ENCODE results near the gene LDB2. TPM values are rescaled to one million over a fixed set of nuclear protein-coding genes. Genes with fewer than 3 reads are reported as not detected.

LDB2 gene
- total RNA-seq, 2 donors from 2014 or later = not detected

DNA sequence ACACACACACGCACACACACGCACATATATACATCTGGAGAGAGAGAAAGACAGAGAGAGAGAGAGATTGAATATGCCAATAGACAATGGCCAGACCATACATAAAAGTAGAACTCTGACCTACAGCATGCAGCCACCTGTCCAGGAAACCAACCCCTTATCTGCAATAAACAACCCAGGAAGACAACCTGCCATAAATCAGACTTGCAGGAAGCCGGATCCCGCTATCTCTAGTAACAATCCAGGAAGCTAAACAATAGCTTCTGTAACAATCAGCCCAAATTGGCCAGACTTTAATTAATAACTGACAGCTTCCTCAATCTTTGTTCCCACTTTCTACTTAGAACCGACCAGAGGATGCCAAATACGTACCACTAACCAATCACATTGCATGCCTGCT lies 173.2 kb downstream of the LDB2 start:
- Mint-ChIP-seq H3K4me1 (ENCODE audit: low read depth) (no peaks in the 10 kb centered on the region), H3K4me3 (no peak overlapping the region), H3K36me3 (ENCODE audit: insufficient read depth in 2 of 2) (no peaks in the 10 kb centered on the region), H3K27ac (no peak overlapping the region), H3K27me3 (ENCODE audit: low read depth) (peaks cover 7% of the 10 kb centered on the region), H3K9me3 (peaks cover 1 to 10% of the 10 kb centered on the region in 2 donors)
- ATAC-seq (replicated peaks in 1 of 2) (no peak), DNase-seq (no peak)

DNA sequence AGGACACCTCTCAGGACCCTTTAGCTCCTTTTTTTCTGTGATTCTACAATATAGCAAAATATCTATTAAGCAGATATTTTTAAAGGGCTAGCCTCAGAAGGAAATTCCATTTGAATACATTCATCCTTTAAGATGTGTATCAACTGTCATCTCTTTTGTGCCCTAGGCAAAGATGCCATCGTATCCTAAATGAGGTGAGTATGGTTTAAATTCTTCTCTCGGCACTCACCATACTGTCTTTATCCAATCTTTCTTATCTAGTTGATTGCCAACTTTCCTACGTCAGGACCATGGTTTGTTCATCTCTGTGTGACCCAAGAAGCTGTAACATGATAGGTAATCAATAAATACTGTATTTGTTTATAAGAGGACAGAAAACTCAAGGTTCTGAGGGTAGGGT lies 176.0 kb downstream of the LDB2 start:
- ATAC-seq (replicated peaks in 1 of 2) (no peak), DNase-seq (no peak)
- Mint-ChIP-seq H3K4me1 (ENCODE audit: low read depth) (no peaks in the 10 kb centered on the region), H3K36me3 (ENCODE audit: insufficient read depth in 2 of 2) (no peaks in the 10 kb centered on the region), H3K27ac (no peak overlapping the region), H3K9me3 (peaks cover 1 to 10% of the 10 kb centered on the region in 2 donors), H3K4me3 (no peak overlapping the region), H3K27me3 (ENCODE audit: low read depth) (no peaks in the 10 kb centered on the region)

DNA sequence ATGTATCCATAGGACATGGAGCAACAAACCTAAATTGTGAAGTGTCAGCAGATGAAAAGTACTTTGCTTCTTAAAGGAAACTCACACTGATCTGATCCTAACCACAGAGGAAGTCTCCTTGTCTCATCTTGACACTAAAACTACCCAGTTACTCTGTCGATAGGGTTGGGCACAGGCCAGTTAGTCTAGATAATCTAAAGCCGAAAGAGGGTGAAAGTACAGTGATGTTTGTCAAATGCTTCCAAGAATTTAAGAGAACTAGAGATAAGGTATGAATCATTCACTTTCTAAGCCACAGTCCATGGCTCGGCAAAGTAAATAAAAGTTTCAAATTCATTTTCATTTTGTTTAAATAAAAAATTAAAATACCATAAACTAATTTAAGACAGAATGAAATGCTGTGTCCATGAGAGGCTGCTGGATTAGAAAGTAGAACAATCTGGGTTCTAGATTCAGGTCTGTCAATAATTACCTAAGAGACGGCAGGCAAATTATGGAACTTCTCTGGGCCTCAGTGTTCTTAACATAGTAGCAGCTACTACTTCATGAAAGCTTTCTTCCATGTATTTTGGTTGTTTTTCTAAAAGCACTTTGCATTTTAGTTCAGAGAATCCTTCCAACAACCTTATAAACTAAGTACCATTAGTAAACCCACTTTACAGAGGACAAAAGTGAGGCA lies 176.7 kb downstream of the LDB2 start:
- ATAC-seq (replicated peaks in 1 of 2) (no peak), DNase-seq (no peak)
- Mint-ChIP-seq H3K27ac (no peak overlapping the region), H3K9me3 (peaks cover 1 to 10% of the 10 kb centered on the region in 2 donors), H3K4me3 (no peak overlapping the region), H3K36me3 (ENCODE audit: insufficient read depth in 2 of 2) (no peaks in the 10 kb centered on the region), H3K27me3 (ENCODE audit: low read depth) (no peaks in the 10 kb centered on the region), H3K4me1 (ENCODE audit: low read depth) (no peaks in the 10 kb centered on the region)

DNA sequence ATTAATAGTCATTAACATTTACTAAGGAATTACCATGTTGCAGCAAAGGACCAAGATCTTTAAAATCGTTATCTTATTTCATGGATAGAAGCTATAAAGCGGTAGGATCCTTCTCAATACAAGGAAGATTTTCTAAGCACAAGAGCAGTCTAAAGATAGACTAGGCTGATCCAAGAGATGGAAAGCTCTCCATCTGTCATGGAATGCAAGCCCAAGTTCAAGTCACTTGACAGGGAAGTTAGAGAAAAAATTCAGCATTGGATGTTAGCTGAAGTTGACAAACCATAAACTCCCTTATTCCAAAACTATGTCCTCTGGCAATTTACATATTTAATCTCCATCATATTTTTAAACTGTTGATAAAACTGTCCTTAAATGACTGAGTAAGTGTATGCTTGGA lies 177.7 kb downstream of the LDB2 start:
- H3K4me3 Mint-ChIP-seq = no peak overlapping the region
- no peak overlapping the region for H3K27ac Mint-ChIP-seq
- no peaks in the 10 kb centered on the region for H3K27me3 Mint-ChIP-seq (ENCODE audit: low read depth)
- H3K4me1 Mint-ChIP-seq (ENCODE audit: low read depth) = no peaks in the 10 kb centered on the region
- no peaks in the 10 kb centered on the region for H3K36me3 Mint-ChIP-seq (ENCODE audit: insufficient read depth in 2 of 2)
- DNase-seq (no peak), ATAC-seq (replicated peaks in 1 of 2) (no peak)
- peaks cover 1 to 10% of the 10 kb centered on the region in 2 donors for H3K9me3 Mint-ChIP-seq

DNA sequence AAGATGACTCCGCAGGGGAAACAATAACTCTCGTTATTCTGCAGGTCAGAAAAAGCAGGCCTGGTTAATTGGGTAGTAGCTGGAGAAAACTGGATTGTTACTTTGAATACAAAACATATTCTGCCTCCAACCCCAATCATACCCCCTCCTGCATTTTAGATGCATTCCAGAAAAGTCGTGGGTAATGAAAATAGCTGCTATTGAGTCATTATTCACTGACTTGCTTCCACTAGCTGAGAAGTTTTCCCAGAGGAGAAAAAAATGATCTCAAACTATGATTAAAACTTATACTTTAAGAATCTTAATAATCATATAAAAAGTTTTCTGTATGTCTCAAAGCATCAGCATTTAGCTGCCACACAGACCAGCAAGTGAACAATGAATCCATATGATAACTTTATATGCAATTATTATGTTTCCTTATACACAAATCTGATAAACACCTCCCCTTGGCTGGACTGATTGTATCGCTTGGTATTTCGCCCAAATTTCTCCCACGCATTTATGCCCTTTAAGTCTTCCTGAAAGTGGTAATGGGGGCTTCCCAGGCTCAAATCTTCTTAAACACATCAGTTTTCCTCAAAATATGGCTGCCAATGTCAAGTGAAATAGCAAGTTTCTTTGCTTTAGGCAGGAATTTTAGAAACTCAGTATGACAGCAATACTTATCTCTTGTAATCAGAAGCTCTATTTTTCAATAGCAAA lies 181.0 kb downstream of the LDB2 start:
- H3K27me3 Mint-ChIP-seq (ENCODE audit: low read depth) = no peaks in the 10 kb centered on the region

DNA sequence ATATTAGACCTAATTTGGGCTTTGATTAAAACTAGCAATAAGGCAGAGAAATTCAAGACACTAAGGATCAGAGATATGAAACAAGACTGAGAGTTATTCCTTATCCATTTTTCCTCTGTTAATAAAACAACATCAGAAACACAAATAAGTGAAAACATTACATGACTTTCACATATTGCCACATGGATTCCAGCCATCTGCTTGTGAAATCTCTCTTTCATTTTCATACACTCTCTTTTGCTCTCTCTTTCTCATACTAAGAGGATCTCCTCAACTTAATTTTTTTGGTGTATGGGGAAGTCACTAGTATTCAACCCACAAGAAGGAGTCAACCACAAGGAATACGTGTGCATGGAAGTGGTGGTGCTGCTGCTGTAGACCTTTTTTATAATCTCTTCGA lies 183.0 kb downstream of the LDB2 start:
- no peak for DNase-seq
- H3K36me3 Mint-ChIP-seq (ENCODE audit: insufficient read depth in 2 of 2) = no peaks in the 10 kb centered on the region
- peaks cover 7% of the 10 kb centered on the region for H3K27me3 Mint-ChIP-seq (ENCODE audit: low read depth)
- H3K27ac Mint-ChIP-seq = no peak overlapping the region
- no peak overlapping the region for H3K4me3 Mint-ChIP-seq
- no peak for ATAC-seq (replicated peaks in 1 of 2)
- peaks cover 0 to 1% of the 10 kb centered on the region in 2 donors for H3K9me3 Mint-ChIP-seq
- no peaks in the 10 kb centered on the region for H3K4me1 Mint-ChIP-seq (ENCODE audit: low read depth)

More for the DNA sequence above, 181.0 kb downstream of the LDB2 start:
- no peaks in the 10 kb centered on the region for H3K4me1 Mint-ChIP-seq (ENCODE audit: low read depth)
- no peak for ATAC-seq (replicated peaks in 1 of 2)
- H3K36me3 Mint-ChIP-seq (ENCODE audit: insufficient read depth in 2 of 2) = no peaks in the 10 kb centered on the region
- DNase-seq = no peak
- H3K27ac Mint-ChIP-seq = no peak overlapping the region
- H3K9me3 Mint-ChIP-seq = peaks cover 0 to 1% of the 10 kb centered on the region in 2 donors
- H3K4me3 Mint-ChIP-seq = no peak overlapping the region

DNA sequence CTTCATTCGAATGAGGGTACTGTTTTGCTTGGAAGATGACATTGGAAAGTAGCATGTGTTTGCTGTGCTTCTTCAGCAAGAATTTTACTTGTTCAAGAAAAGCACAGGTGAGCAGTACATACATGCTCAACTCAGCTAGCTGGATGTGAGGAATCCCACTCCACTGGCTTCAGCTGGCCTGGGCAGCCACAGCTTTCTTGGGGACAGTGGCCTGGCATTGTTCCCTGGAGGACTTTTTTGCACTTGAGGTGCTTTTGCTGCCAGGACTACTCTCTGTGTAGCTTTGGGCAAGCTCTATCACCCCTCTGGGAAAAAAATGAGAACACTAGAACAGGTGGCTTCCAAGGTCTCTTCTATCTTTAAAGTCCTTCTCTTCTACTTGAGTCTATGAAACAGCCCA lies 184.3 kb downstream of the LDB2 start:
- H3K9me3 Mint-ChIP-seq = peaks cover 0 to 1% of the 10 kb centered on the region in 2 donors
- H3K4me1 Mint-ChIP-seq (ENCODE audit: low read depth) = no peaks in the 10 kb centered on the region
- no peak for ATAC-seq (replicated peaks in 1 of 2)

DNA sequence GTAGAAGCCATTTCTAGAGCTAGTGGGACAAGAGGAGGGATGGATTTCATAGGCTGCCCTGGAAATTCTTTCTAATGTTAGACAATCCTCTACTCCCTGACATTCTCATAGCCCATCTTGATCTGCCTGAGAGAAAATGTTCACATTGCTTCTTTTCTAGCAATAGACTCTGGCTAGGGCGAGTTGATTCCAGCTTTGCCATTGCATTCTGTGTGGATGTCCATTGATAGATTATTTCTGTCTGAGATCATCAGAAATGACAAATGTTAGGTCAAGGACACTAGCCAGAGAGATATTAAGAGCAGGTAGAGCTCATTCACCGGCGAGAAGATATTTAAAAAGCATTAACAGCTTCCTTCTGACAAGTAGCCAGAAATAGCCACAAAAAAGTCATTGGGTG lies 184.7 kb downstream of the LDB2 start:
- ATAC-seq (replicated peaks in 1 of 2) (no peak), DNase-seq (no peak)
- Mint-ChIP-seq H3K4me1 (ENCODE audit: low read depth) (no peaks in the 10 kb centered on the region), H3K9me3 (peaks cover 0 to 1% of the 10 kb centered on the region in 2 donors), H3K4me3 (no peak overlapping the region), H3K36me3 (ENCODE audit: insufficient read depth in 2 of 2) (no peaks in the 10 kb centered on the region), H3K27me3 (ENCODE audit: low read depth) (peaks cover 7% of the 10 kb centered on the region), H3K27ac (no peak overlapping the region)

More for the DNA sequence above, 184.3 kb downstream of the LDB2 start:
- no peaks in the 10 kb centered on the region for H3K36me3 Mint-ChIP-seq (ENCODE audit: insufficient read depth in 2 of 2)
- H3K27me3 Mint-ChIP-seq (ENCODE audit: low read depth) = peaks cover 7% of the 10 kb centered on the region
- no peak overlapping the region for H3K4me3 Mint-ChIP-seq
- H3K27ac Mint-ChIP-seq = no peak overlapping the region
- DNase-seq = no peak

DNA sequence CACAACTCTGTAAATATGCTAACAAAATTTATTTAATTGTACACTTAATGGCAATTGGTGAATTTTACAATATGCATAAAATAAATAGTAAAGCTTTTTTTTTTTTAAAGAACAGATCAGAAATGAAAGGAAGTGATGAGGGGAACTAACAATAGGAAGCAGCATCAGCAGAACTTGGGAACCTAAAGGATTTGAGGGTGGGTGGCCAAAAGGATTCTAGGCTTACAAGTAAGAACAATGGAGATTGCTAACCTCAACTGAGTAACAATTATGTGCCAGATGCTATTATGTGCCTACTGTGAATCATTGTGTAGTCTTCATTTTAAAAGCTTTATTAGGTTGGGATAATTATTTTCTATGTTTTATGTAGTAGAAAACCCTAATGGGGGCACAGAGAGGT lies 185.2 kb downstream of the LDB2 start:
- H3K27me3 Mint-ChIP-seq (ENCODE audit: low read depth) = peaks cover 12% of the 10 kb centered on the region
- no peaks in the 10 kb centered on the region for H3K36me3 Mint-ChIP-seq (ENCODE audit: insufficient read depth in 2 of 2)
- DNase-seq (no peak), ATAC-seq (replicated peaks in 1 of 2) (no peak)
- no peaks in the 10 kb centered on the region for H3K4me1 Mint-ChIP-seq (ENCODE audit: low read depth)
- no peak overlapping the region for H3K27ac Mint-ChIP-seq
- H3K4me3 Mint-ChIP-seq = no peak overlapping the region
- peaks cover 0 to 4% of the 10 kb centered on the region in 2 donors for H3K9me3 Mint-ChIP-seq

DNA sequence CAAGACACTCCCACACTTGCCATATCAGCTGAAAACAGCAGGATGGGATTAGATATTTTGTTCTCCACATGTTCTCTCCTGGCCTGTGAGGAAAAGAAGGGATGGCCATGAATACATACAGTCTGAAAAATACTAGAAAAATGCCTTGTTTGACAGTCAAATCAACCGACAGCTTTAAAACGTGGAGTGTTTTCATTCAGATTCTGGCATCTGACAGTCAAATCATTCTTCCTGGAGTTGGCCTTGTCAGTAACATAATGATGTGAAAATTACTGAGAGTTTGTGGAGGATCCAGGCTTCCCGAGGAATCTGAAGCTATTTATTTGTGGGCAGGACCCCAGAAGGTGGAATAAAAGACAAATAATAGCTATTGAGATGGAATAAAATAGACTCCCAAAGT lies 188.2 kb downstream of the LDB2 start:
- DNase-seq = no peak
- peaks cover 14% of the 10 kb centered on the region for H3K27me3 Mint-ChIP-seq (ENCODE audit: low read depth)
- ATAC-seq (replicated peaks in 1 of 2) = no peak
- H3K4me3 Mint-ChIP-seq = no peak overlapping the region
- peaks cover 0 to 4% of the 10 kb centered on the region in 2 donors for H3K9me3 Mint-ChIP-seq
- H3K4me1 Mint-ChIP-seq (ENCODE audit: low read depth) = no peaks in the 10 kb centered on the region
- no peak overlapping the region for H3K27ac Mint-ChIP-seq
- no peaks in the 10 kb centered on the region for H3K36me3 Mint-ChIP-seq (ENCODE audit: insufficient read depth in 2 of 2)

DNA sequence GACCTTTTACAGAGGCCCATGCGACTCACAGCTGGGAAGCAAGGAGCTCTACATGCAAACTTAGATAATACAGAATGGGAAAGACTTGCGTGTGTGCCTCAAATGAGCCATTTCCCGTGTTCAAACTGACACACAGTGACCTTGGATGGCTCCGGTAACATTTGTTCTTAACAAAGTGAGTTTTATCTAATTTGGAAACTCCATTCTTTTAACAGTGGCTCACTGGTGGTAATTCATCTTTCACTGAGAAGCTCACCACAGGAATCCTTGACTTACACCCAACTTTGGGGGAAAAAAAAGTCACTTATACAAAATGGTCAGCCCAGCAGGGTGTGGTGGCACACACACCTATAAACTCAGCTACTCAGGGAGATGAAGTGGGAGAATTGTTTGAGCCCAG lies 190.6 kb downstream of the LDB2 start:
- no peak for DNase-seq
- Mint-ChIP-seq H3K27ac (no peak overlapping the region), H3K4me3 (no peak overlapping the region), H3K36me3 (ENCODE audit: insufficient read depth in 2 of 2) (no peaks in the 10 kb centered on the region), H3K4me1 (ENCODE audit: low read depth) (no peaks in the 10 kb centered on the region), H3K9me3 (peaks cover 0 to 3% of the 10 kb centered on the region in 2 donors), H3K27me3 (ENCODE audit: low read depth) (peaks cover 14% of the 10 kb centered on the region)
- ATAC-seq (replicated peaks in 1 of 2) = no peak

DNA sequence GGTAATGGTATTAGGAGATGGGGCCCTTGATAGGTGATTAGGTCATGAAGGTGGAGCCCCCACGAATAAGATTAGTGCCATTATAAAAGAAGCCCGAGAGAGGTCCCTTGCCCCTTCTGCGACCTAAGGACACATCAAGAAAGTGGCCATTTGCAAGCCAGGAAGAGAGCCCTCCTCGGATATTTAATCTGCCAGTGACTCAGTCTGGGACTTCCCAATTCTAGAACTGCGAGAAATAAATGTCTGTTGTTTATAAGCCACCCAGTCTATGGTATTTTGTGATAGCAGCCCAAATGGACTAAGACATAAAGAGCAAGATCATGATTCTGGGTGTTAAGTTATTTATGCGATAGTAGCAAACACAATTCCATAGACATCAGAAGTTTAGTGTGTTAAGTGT lies 192.2 kb downstream of the LDB2 start:
- H3K4me1 Mint-ChIP-seq (ENCODE audit: low read depth) = no peaks in the 10 kb centered on the region
- H3K4me3 Mint-ChIP-seq = no peak overlapping the region
- peaks cover 0 to 6% of the 10 kb centered on the region in 2 donors for H3K9me3 Mint-ChIP-seq
- H3K36me3 Mint-ChIP-seq (ENCODE audit: insufficient read depth in 2 of 2) = no peaks in the 10 kb centered on the region
- no peak overlapping the region for H3K27ac Mint-ChIP-seq
- ATAC-seq (replicated peaks in 1 of 2) (no peak), DNase-seq (no peak)
- H3K27me3 Mint-ChIP-seq (ENCODE audit: low read depth) = peaks cover 18% of the 10 kb centered on the region

DNA sequence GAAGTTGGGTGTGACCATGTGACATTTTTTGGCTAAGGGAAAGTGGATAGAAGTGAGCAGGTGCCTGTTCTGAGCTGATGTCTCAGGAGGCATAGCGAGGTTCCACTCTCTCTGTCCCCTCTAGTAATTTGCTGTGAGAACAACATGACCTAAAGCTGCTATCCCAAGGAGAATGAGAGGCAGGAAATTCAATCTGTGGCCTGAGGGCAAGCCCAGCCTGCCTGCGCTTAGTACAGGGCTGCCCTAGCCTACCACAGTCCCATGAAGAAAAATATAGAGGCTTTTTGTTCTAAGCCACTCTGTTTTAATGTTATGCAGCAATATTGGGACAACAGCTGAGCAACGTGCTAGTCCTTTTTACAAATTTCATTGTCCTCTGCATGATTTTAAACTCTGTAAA lies 193.1 kb downstream of the LDB2 start:
- DNase-seq = no peak
- no peak overlapping the region for H3K4me3 Mint-ChIP-seq
- H3K4me1 Mint-ChIP-seq (ENCODE audit: low read depth) = no peaks in the 10 kb centered on the region
- ATAC-seq (replicated peaks in 1 of 2) = no peak
- peaks cover 11% of the 10 kb centered on the region for H3K27me3 Mint-ChIP-seq (ENCODE audit: low read depth)
- no peaks in the 10 kb centered on the region for H3K36me3 Mint-ChIP-seq (ENCODE audit: insufficient read depth in 2 of 2)
- H3K9me3 Mint-ChIP-seq = peaks cover 0 to 6% of the 10 kb centered on the region in 2 donors
- H3K27ac Mint-ChIP-seq = no peak overlapping the region

DNA sequence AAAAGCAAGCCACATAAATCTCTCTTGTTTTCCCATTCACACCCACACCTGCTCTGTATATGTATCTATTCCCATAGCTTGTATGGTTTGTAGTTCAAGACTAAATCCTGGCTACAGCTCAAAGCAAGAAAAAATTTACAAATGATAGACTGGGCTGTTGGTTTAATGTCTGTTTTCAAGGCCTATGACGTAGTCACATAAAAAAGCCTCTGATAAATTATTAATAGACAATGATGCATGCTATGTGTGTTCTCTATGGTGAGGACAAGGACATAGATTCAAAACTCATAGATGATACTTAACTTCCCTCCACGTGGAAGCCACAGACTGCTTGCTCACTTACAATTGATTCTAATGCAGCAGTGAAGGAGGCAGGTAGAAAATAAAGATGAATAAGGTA lies 194.0 kb downstream of the LDB2 start:
- no peak for DNase-seq
- Mint-ChIP-seq H3K27ac (no peak overlapping the region), H3K4me1 (ENCODE audit: low read depth) (no peaks in the 10 kb centered on the region), H3K27me3 (ENCODE audit: low read depth) (peaks cover 11% of the 10 kb centered on the region), H3K36me3 (ENCODE audit: insufficient read depth in 2 of 2) (no peaks in the 10 kb centered on the region), H3K4me3 (no peak overlapping the region), H3K9me3 (peaks cover 0 to 6% of the 10 kb centered on the region in 2 donors)
- no peak for ATAC-seq (replicated peaks in 1 of 2)
